ENCODE results near the gene AIRE. TPM values are rescaled to one million over a fixed set of nuclear protein-coding genes. Genes with fewer than 3 reads are reported as not detected.

AIRE gene
- total and polyA plus RNA-seq, 4 donors: 0.05 TPM; not detected in 3

DNA sequence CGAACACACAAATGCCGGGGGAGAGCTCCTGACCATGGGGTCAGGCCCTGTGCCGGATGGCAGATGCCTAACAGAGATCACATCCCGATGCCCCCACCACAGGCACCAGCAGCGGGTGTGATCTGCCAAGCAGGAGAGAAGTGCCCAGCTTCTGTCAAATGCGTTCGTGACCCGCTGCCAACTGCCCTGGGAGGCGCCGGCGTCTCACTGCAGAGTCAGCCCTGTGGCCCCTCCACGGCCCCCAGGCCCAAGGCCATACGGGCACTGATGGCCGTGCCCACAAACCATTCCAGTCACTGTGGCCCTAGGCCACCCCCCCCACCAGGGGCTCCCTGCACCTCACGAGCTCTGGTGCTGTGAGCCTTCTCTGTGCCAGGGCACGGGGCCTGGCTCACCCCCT is 45.5 kb downstream of the AIRE start:
- Histone ChIP-seq H3K9me3 (ENCODE audit: control insufficient read depth in 4 of 4, low read length in 3 of 4) (no peaks in the 10 kb centered on the region), H3K9ac (ENCODE audit: low read depth in 1 of 2, low read length in 2 of 2) (no peak overlapping the region), H3K4me1 (ENCODE audit: control insufficient read depth in 4 of 4, insufficient read depth in 4 of 4, low read length in 3 of 4) (no peaks in the 10 kb centered on the region), H3K36me3 (ENCODE audit: control insufficient read depth in 4 of 4, insufficient read depth in 3 of 4, low read depth in 1 of 4, low read length in 3 of 4) (peaks cover 4 to 25% (median 9%) of the 10 kb centered on the region in 4 donors), H3K27me3 (ENCODE audit: control insufficient read depth in 4 of 4, insufficient read depth in 4 of 4, low read length in 3 of 4) (no peaks in the 10 kb centered on the region), H3K4me3 (ENCODE audit: low read depth in 1 of 3, low read length in 3 of 3) (no peak overlapping the region), H3K27ac (ENCODE audit: low read depth in 1 of 2, low read length in 2 of 2) (no peak overlapping the region)
- DNase-seq (ENCODE audit: low spot score): no peak
- WGBS: 92% methylated on average over 16 of the region's 16 CpGs
- no peak for TF ChIP-seq RAD21 (IDR thresholded peaks at IDR 0.05)
- TF ChIP-seq, protein P1, sequence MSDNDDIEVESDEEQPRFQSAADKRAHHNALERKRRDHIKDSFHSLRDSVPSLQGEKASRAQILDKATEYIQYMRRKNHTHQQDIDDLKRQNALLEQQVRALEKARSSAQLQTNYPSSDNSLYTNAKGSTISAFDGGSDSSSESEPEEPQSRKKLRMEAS (IDR thresholded peaks at IDR 0.05): no peak
- TF ChIP-seq, protein P2, sequence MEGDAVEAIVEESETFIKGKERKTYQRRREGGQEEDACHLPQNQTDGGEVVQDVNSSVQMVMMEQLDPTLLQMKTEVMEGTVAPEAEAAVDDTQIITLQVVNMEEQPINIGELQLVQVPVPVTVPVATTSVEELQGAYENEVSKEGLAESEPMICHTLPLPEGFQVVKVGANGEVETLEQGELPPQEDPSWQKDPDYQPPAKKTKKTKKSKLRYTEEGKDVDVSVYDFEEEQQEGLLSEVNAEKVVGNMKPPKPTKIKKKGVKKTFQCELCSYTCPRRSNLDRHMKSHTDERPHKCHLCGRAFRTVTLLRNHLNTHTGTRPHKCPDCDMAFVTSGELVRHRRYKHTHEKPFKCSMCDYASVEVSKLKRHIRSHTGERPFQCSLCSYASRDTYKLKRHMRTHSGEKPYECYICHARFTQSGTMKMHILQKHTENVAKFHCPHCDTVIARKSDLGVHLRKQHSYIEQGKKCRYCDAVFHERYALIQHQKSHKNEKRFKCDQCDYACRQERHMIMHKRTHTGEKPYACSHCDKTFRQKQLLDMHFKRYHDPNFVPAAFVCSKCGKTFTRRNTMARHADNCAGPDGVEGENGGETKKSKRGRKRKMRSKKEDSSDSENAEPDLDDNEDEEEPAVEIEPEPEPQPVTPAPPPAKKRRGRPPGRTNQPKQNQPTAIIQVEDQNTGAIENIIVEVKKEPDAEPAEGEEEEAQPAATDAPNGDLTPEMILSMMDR (IDR thresholded peaks at IDR 0.05; ENCODE audit: low read depth, low read length, missing input control): no peak
- TF ChIP-seq RXRA (IDR thresholded peaks at IDR 0.05): no peak
- TF ChIP-seq FOXA2 (IDR thresholded peaks at IDR 0.05): no peak
- TF ChIP-seq HNF4A (conservative IDR thresholded peaks at IDR 0.05): no peak
- no peak for TF ChIP-seq HNF4G (IDR thresholded peaks at IDR 0.05)
- no peak for TF ChIP-seq GABPA (IDR thresholded peaks at IDR 0.05 in 1 of 2, conservative IDR thresholded peaks at IDR 0.05 in 1 of 2)
- TF ChIP-seq, protein P3, sequence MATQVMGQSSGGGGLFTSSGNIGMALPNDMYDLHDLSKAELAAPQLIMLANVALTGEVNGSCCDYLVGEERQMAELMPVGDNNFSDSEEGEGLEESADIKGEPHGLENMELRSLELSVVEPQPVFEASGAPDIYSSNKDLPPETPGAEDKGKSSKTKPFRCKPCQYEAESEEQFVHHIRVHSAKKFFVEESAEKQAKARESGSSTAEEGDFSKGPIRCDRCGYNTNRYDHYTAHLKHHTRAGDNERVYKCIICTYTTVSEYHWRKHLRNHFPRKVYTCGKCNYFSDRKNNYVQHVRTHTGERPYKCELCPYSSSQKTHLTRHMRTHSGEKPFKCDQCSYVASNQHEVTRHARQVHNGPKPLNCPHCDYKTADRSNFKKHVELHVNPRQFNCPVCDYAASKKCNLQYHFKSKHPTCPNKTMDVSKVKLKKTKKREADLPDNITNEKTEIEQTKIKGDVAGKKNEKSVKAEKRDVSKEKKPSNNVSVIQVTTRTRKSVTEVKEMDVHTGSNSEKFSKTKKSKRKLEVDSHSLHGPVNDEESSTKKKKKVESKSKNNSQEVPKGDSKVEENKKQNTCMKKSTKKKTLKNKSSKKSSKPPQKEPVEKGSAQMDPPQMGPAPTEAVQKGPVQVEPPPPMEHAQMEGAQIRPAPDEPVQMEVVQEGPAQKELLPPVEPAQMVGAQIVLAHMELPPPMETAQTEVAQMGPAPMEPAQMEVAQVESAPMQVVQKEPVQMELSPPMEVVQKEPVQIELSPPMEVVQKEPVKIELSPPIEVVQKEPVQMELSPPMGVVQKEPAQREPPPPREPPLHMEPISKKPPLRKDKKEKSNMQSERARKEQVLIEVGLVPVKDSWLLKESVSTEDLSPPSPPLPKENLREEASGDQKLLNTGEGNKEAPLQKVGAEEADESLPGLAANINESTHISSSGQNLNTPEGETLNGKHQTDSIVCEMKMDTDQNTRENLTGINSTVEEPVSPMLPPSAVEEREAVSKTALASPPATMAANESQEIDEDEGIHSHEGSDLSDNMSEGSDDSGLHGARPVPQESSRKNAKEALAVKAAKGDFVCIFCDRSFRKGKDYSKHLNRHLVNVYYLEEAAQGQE (IDR thresholded peaks at IDR 0.05): no peak

DNA sequence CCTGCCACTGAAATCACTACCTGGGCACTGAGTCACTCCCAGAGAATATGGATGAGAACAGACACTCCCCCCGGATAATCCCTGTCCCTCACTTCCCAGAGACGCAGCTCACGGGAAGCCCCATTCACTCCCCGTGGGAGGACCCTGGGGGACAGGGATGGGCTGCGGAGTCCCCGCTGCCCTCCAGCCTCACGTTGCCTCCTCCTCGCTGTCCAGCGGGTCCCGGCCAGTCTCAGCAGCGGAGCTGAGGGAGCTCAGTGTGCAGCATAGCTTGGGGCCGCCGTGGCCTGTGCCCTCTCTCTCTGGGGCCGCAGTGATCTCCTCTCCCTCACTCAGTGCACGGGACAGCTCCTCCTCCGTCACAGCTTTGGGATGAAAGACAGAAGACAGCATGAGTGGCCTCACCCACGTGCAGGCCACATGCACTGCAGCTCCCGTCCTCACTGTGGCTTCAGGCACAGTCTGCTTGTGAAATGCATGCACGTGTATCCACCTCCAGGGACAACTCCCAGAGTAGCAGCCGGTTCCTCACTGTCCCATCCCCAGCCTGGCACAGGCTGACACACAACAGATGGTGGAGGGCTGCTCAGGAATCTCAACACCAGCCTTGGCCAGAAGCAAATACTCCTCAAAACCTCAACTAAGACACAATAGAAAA is 46.1 kb downstream of the AIRE start:
- Histone ChIP-seq H3K36me3 (ENCODE audit: control insufficient read depth in 4 of 4, insufficient read depth in 3 of 4, low read depth in 1 of 4, low read length in 3 of 4) (peaks cover 4 to 27% (median 8%) of the 10 kb centered on the region in 4 donors), H3K4me1 (ENCODE audit: control insufficient read depth in 4 of 4, insufficient read depth in 4 of 4, low read length in 3 of 4) (no peaks in the 10 kb centered on the region)

More for the DNA sequence above, 46.1 kb downstream of the AIRE start:
- no peak overlapping the region for H3K27ac ChIP-seq (ENCODE audit: low read depth in 1 of 2, low read length in 2 of 2)
- no peaks in the 10 kb centered on the region for H3K27me3 ChIP-seq (ENCODE audit: control insufficient read depth in 4 of 4, insufficient read depth in 4 of 4, low read length in 3 of 4)
- H3K9me3 ChIP-seq (ENCODE audit: control insufficient read depth in 4 of 4, low read length in 3 of 4): no peaks in the 10 kb centered on the region
- H3K9ac ChIP-seq (ENCODE audit: low read depth in 1 of 2, low read length in 2 of 2): no peak overlapping the region
- H3K4me3 ChIP-seq (ENCODE audit: low read depth in 1 of 3, low read length in 3 of 3): no peak overlapping the region
- DNase-seq (ENCODE audit: low spot score): no peak
- WGBS: 87% methylated on average over 20 of the region's 20 CpGs
- TF ChIP-seq RXRA (IDR thresholded peaks at IDR 0.05) (no peak), FOXA1 (IDR thresholded peaks at IDR 0.05) (no peak), HNF4A (conservative IDR thresholded peaks at IDR 0.05) (no peak), FOXA2 (IDR thresholded peaks at IDR 0.05) (no peak), RAD21 (IDR thresholded peaks at IDR 0.05) (no peak), EGR1 (IDR thresholded peaks at IDR 0.05; ENCODE audit: low read depth in 2 of 2) (no peak), HNF4G (IDR thresholded peaks at IDR 0.05) (no peak)
- TF ChIP-seq, protein P4, sequence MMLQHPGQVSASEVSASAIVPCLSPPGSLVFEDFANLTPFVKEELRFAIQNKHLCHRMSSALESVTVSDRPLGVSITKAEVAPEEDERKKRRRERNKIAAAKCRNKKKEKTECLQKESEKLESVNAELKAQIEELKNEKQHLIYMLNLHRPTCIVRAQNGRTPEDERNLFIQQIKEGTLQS (IDR thresholded peaks at IDR 0.05): no peak
- TF ChIP-seq, protein P3 (IDR thresholded peaks at IDR 0.05): no peak
